GM19239 (cell line): Measurements from ENCODE around the gene RNF14.

Experiments
- DNase-seq: peaks from one replicate; pipeline ENCODE4 v3.0.0; 2011; ENCODE audit warnings: low spot score; ENCODE audit not compliant: insufficient read length
- FAIRE-seq: peaks from 2 replicates; lab custom pipeline; 2011; peaks lifted over from hg19 to GRCh38; lab: Jason Lieb, UNC

The RNF14 gene

GRCh38 chr5:141969783-141970771, 1.2 kb downstream of the RNF14 start:
- peak; percentile 99 for FAIRE-seq
- DNase-seq = peak; percentile 61

- DNase-seq = no peak
- no peak for FAIRE-seq
Measured at GRCh38 chr5:141973871-141974595, 5.1 kb downstream of the RNF14 start.

GRCh38 chr5:141976176-141976575, 7.3 kb downstream of the RNF14 start:
- DNase-seq = no peak
- FAIRE-seq = no peak

GRCh38 chr5:141978389-141978788, 9.5 kb downstream of the RNF14 start:
- DNase-seq = no peak
- no peak for FAIRE-seq

GRCh38 chr5:141982626-141983025, 13.7 kb downstream of the RNF14 start:
- DNase-seq (no peak), FAIRE-seq (no peak)

GRCh38 chr5:141986072-141986471, 17.2 kb downstream of the RNF14 start:
- DNase-seq = no peak
- FAIRE-seq = no peak

- DNase-seq (no peak), FAIRE-seq (no peak)
Measured at GRCh38 chr5:141989720-141990119, 20.8 kb downstream of the RNF14 start.

GRCh38 chr5:141992349-141992963, 23.6 kb downstream of the RNF14 start:
- FAIRE-seq (peak; percentile 75), DNase-seq (no peak)

- FAIRE-seq (no peak), DNase-seq (no peak)
Measured at GRCh38 chr5:141994511-141995136, 25.7 kb downstream of the RNF14 start.

GRCh38 chr5:141995656-141996055, 26.8 kb downstream of the RNF14 start:
- FAIRE-seq = no peak
- no peak for DNase-seq

- DNase-seq (no peak), FAIRE-seq (no peak)
Measured at GRCh38 chr5:141997358-141997960, 28.6 kb downstream of the RNF14 start.

GRCh38 chr5:142000173-142000572, 31.3 kb downstream of the RNF14 start:
- no peak for FAIRE-seq

GRCh38 chr5:142000704-142001484, 32.0 kb downstream of the RNF14 start:
- no peak for DNase-seq

More at GRCh38 chr5:142000173-142000572, 31.3 kb downstream of the RNF14 start:
- DNase-seq = no peak

GRCh38 chr5:142003266-142003800, 34.4 kb downstream of the RNF14 start:
- FAIRE-seq (no peak), DNase-seq (no peak)

More at GRCh38 chr5:142000704-142001484, 32.0 kb downstream of the RNF14 start:
- FAIRE-seq = peak; percentile 55

GRCh38 chr5:142006363-142007236, 37.7 kb downstream of the RNF14 start:
- DNase-seq (no peak), FAIRE-seq (peak; percentile 4)

- FAIRE-seq (no peak), DNase-seq (no peak)
Measured at GRCh38 chr5:142007237-142007544, 38.3 kb downstream of the RNF14 start.

- no peak for DNase-seq
- no peak for FAIRE-seq
Measured at GRCh38 chr5:142008813-142009212, 39.9 kb downstream of the RNF14 start.

GRCh38 chr5:142009886-142010285, 41.0 kb downstream of the RNF14 start:
- no peak for FAIRE-seq
- no peak for DNase-seq
